ENCODE measurements around the gene AKAP13.

AKAP13 gene

GRCh38 chr15:85545752-85546151 is 165.3 kb downstream of the AKAP13 start:
- Histone ChIP-seq H3K4me3 (ENCODE audit: low read length) (no peak overlapping the region), H3K27me3 (ENCODE audit: control insufficient read depth, insufficient read depth, low read length) (no peaks in the 10 kb centered on the region), H3K27ac (ENCODE audit: low read length) (no peak overlapping the region), H3K4me1 (ENCODE audit: control insufficient read depth, insufficient read depth, low read length) (no peaks in the 10 kb centered on the region), H3K9me3 (ENCODE audit: control insufficient read depth, insufficient read depth, low read length) (no peaks in the 10 kb centered on the region), H3K36me3 (ENCODE audit: control insufficient read depth, insufficient read depth, low read length) (peaks cover 3% of the 10 kb centered on the region; the same call in 1 of the 2 replicates)
- no peak for DNase-seq (ENCODE audit: low read depth, low spot score)
- no CpG with 5 or more reads among the region's 3 CpGs for WGBS (ENCODE audit: insufficient coverage, insufficient read length)

DNA sequence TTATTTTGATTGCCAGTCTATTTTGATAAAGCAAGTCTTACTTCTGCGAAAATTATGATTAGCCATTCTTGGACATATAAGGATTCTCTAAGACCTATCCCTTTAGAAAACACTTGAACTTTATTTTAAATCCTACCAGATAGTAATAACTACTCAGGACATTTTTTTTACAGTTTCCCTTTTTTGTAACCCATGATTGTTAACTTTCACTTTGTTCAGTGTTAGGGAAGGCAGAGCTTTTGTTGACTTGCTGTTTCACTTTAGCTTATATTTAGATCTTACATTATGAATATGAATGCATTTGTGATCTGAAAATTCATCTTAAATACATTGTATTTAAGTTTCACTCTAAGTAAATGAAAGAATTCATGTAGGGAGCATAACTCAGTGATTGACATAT is 167.0 kb downstream of the AKAP13 start:
- no peaks in the 10 kb centered on the region for H3K9me3 ChIP-seq (ENCODE audit: control insufficient read depth, insufficient read depth, low read length)
- H3K4me3 ChIP-seq (ENCODE audit: low read length): no peak overlapping the region
- no peak overlapping the region for H3K27ac ChIP-seq (ENCODE audit: low read length)
- WGBS (ENCODE audit: insufficient coverage, insufficient read length): no CpG with 5 or more reads among the region's 1 CpG
- H3K27me3 ChIP-seq (ENCODE audit: control insufficient read depth, insufficient read depth, low read length): no peaks in the 10 kb centered on the region
- H3K36me3 ChIP-seq (ENCODE audit: control insufficient read depth, insufficient read depth, low read length): peaks cover 3% of the 10 kb centered on the region; the same call in 1 of the 2 replicates
- H3K4me1 ChIP-seq (ENCODE audit: control insufficient read depth, insufficient read depth, low read length): no peaks in the 10 kb centered on the region
- DNase-seq (ENCODE audit: low read depth, low spot score): no peak

- Histone ChIP-seq H3K36me3 (ENCODE audit: control insufficient read depth, insufficient read depth, low read length) (no peaks in the 10 kb centered on the region), H3K27ac (ENCODE audit: low read length) (no peak overlapping the region), H3K4me3 (ENCODE audit: low read length) (no peak overlapping the region), H3K9me3 (ENCODE audit: control insufficient read depth, insufficient read depth, low read length) (no peaks in the 10 kb centered on the region), H3K4me1 (ENCODE audit: control insufficient read depth, insufficient read depth, low read length) (no peaks in the 10 kb centered on the region), H3K27me3 (ENCODE audit: control insufficient read depth, insufficient read depth, low read length) (no peaks in the 10 kb centered on the region)
- no CpG with 5 or more reads among the region's 2 CpGs for WGBS (ENCODE audit: insufficient coverage, insufficient read length)
- DNase-seq (ENCODE audit: low read depth, low spot score): no peak
Measured at GRCh38 chr15:85550283-85550682, 169.9 kb downstream of the AKAP13 start.

DNA sequence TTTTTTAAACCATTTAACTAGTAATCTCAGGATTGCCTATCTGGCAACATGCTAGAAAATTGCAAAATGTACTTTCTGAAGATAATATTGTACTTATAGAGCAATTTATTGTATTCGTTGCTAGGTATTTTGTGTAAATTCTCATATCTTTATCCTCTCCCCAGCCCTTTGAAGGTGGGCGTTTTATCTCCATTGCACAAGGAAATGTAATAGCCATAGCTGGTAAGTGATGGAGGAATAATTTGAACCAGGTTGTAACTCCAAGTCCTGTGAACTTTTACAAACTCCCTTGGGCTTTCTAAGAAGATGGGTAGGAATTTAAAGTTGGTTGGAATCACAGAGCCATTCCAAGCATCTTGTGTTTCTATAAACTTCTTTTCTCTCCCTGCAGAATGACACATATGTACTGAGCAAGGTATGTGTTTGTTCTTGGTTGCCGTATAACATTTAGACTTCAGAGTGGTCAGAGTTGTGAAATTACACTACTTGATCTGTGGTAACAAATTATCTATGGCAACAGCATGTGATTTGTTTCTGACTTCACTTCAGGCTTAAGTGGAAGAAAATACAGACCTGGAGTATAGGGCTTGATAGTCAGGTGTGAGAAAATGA is 170.9 kb downstream of the AKAP13 start:
- no peaks in the 10 kb centered on the region for H3K9me3 ChIP-seq (ENCODE audit: control insufficient read depth, insufficient read depth, low read length)
- no peak for DNase-seq (ENCODE audit: low read depth, low spot score)
- H3K27ac ChIP-seq (ENCODE audit: low read length): no peak overlapping the region
- H3K36me3 ChIP-seq (ENCODE audit: control insufficient read depth, insufficient read depth, low read length): no peaks in the 10 kb centered on the region
- no peaks in the 10 kb centered on the region for H3K27me3 ChIP-seq (ENCODE audit: control insufficient read depth, insufficient read depth, low read length)
- no peak overlapping the region for H3K4me3 ChIP-seq (ENCODE audit: low read length)
- H3K4me1 ChIP-seq (ENCODE audit: control insufficient read depth, insufficient read depth, low read length): no peaks in the 10 kb centered on the region
- WGBS (ENCODE audit: insufficient coverage, insufficient read length): no CpG with 5 or more reads among the region's 3 CpGs

DNA sequence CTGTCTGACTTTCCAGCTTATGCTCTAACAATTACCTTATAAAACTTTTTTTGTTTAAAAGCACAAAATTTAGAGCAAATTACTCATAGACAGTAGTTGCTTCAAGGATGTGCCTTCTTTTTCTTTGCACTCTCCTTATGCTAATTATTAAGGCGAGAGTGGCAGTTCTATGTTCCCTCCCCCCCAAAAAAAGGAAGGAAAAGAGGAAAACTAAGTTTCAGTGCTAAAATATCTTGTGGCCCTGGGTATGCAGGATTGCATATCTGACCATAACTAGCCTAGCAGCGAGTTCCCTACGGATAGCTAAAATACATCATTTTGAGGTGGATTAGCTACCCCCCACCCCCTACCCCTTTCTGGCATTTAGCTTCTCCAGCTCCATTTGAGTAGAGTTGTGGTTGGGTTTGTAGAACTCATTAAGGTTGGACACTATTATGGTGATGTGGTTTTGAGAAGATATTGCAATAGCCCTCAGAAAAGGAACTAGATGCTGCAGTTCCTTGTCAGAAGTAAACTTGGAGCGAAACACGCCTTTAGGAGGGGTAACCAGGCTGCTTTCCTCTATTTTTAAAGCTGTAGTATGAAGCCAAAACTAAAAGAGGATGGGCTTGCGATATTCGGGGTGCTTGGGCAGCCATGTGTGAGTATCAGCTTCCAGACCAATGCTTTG is 174.6 kb downstream of the AKAP13 start:
- WGBS (ENCODE audit: insufficient coverage, insufficient read length): no CpG with 5 or more reads among the region's 7 CpGs
- Histone ChIP-seq H3K9me3 (ENCODE audit: control insufficient read depth, insufficient read depth, low read length) (no peaks in the 10 kb centered on the region), H3K4me3 (ENCODE audit: low read length) (no peak overlapping the region), H3K4me1 (ENCODE audit: control insufficient read depth, insufficient read depth, low read length) (no peaks in the 10 kb centered on the region), H3K27me3 (ENCODE audit: control insufficient read depth, insufficient read depth, low read length) (no peaks in the 10 kb centered on the region), H3K27ac (ENCODE audit: low read length) (no peak overlapping the region), H3K36me3 (ENCODE audit: control insufficient read depth, insufficient read depth, low read length) (no peaks in the 10 kb centered on the region)
- DNase-seq (ENCODE audit: low read depth, low spot score): no peak

DNA sequence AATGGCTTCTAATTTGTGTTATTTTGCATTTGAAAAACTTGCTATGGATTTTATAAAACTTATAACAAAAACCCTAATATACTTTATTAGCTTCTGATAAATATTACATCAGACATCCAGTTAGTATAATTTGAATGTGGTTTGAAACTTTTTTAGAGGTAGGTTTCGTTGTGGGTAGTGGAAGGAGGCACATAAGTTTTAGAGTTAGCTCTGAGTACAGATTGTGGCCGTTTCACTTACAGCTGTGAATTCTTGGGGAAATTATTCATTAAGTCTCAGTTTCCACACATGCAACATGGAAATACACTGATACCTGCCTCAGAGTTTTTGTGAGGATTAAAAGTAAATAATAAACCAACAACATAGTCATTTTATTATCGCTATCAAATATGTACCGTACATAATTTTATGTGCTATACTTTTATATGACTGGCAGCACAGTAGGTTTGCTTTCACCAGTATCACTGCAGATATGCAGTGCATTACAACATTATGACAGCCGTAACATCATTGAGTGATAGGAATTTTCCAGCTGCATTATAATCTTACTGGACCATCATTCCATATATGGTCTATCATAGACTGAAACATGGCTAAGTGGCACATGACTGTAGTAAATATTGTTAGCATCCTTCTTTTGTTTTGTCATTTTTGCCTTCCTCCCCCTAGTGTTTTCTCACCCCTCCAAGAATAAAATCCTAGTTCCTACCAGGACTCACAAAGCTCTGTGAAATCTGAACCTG is 175.6 kb downstream of the AKAP13 start:
- Histone ChIP-seq H3K4me1 (ENCODE audit: control insufficient read depth, insufficient read depth, low read length) (no peaks in the 10 kb centered on the region), H3K4me3 (ENCODE audit: low read length) (no peak overlapping the region), H3K27me3 (ENCODE audit: control insufficient read depth, insufficient read depth, low read length) (no peaks in the 10 kb centered on the region), H3K9me3 (ENCODE audit: control insufficient read depth, insufficient read depth, low read length) (no peaks in the 10 kb centered on the region), H3K27ac (ENCODE audit: low read length) (no peak overlapping the region), H3K36me3 (ENCODE audit: control insufficient read depth, insufficient read depth, low read length) (no peaks in the 10 kb centered on the region)
- WGBS (ENCODE audit: insufficient coverage, insufficient read length): no CpG with 5 or more reads among the region's 5 CpGs
- no peak for DNase-seq (ENCODE audit: low read depth, low spot score)

DNA sequence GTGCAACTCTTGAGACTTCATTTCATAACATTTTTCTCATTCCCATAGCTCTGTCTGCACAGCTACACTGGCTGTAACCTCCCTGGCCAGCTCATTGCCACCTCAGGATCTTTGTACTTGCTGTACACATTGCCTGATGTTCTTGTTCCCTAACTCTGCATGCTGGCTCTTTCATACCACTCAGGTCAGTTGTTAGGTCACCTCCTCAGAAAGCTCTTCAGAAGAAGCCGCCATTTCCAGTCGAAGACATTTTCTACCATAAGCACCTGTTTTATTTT is 176.2 kb downstream of the AKAP13 start:
- Histone ChIP-seq H3K9me3 (ENCODE audit: control insufficient read depth, insufficient read depth, low read length) (no peaks in the 10 kb centered on the region), H3K36me3 (ENCODE audit: control insufficient read depth, insufficient read depth, low read length) (no peaks in the 10 kb centered on the region), H3K4me3 (ENCODE audit: low read length) (no peak overlapping the region), H3K27ac (ENCODE audit: low read length) (no peak overlapping the region), H3K4me1 (ENCODE audit: control insufficient read depth, insufficient read depth, low read length) (no peaks in the 10 kb centered on the region), H3K27me3 (ENCODE audit: control insufficient read depth, insufficient read depth, low read length) (no peaks in the 10 kb centered on the region)
- no CpG with 5 or more reads among the region's 2 CpGs for WGBS (ENCODE audit: insufficient coverage, insufficient read length)
- DNase-seq (ENCODE audit: low read depth, low spot score): no peak

DNA sequence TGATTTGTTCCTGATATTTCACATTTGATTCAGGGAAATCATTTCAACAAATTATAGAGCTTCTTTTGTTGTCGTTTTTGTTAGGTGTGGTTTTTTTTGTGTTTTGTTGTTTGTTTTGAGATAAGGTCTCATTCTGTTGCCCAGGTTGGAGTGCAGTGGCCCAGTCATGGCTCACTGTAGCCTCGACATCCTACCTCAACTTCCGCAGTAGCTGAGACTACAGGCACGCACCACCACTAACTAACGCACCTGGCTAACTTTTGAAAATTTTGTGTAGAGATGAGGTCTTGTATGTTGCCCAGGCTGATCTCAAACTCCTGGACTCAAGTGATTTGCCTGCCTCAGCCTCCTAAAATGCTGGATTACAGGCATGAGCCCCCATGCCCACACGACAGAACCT is 177.0 kb downstream of the AKAP13 start:
- H3K4me3 ChIP-seq (ENCODE audit: low read length): no peak overlapping the region
- H3K4me1 ChIP-seq (ENCODE audit: control insufficient read depth, insufficient read depth, low read length): no peaks in the 10 kb centered on the region
- H3K36me3 ChIP-seq (ENCODE audit: control insufficient read depth, insufficient read depth, low read length): no peaks in the 10 kb centered on the region
- H3K27ac ChIP-seq (ENCODE audit: low read length): no peak overlapping the region
- no peaks in the 10 kb centered on the region for H3K9me3 ChIP-seq (ENCODE audit: control insufficient read depth, insufficient read depth, low read length)
- 100% methylated on average over 1 of the region's 6 CpGs for WGBS (ENCODE audit: insufficient coverage, insufficient read length)
- H3K27me3 ChIP-seq (ENCODE audit: control insufficient read depth, insufficient read depth, low read length): no peaks in the 10 kb centered on the region
- DNase-seq (ENCODE audit: low read depth, low spot score): no peak

GRCh38 chr15:85558848-85559247 is 178.4 kb downstream of the AKAP13 start:
- Histone ChIP-seq H3K4me3 (ENCODE audit: low read length) (no peak overlapping the region), H3K36me3 (ENCODE audit: control insufficient read depth, insufficient read depth, low read length) (no peaks in the 10 kb centered on the region), H3K4me1 (ENCODE audit: control insufficient read depth, insufficient read depth, low read length) (no peaks in the 10 kb centered on the region), H3K27ac (ENCODE audit: low read length) (no peak overlapping the region), H3K27me3 (ENCODE audit: control insufficient read depth, insufficient read depth, low read length) (no peaks in the 10 kb centered on the region), H3K9me3 (ENCODE audit: control insufficient read depth, insufficient read depth, low read length) (no peaks in the 10 kb centered on the region)
- no peak for DNase-seq (ENCODE audit: low read depth, low spot score)
- no CpG with 5 or more reads among the region's 5 CpGs for WGBS (ENCODE audit: insufficient coverage, insufficient read length)

GRCh38 chr15:85559530-85559929 is 179.1 kb downstream of the AKAP13 start:
- no CpG with 5 or more reads among the region's 7 CpGs for whole genome bisulfite sequencing (ENCODE audit: insufficient coverage, insufficient read length)

More at GRCh38 chr15:85559530-85559929, 179.1 kb downstream of the AKAP13 start:
- Histone ChIP-seq H3K27ac (ENCODE audit: low read length) (no peak overlapping the region), H3K27me3 (ENCODE audit: control insufficient read depth, insufficient read depth, low read length) (no peaks in the 10 kb centered on the region), H3K4me3 (ENCODE audit: low read length) (no peak overlapping the region), H3K36me3 (ENCODE audit: control insufficient read depth, insufficient read depth, low read length) (no peaks in the 10 kb centered on the region), H3K9me3 (ENCODE audit: control insufficient read depth, insufficient read depth, low read length) (no peaks in the 10 kb centered on the region), H3K4me1 (ENCODE audit: control insufficient read depth, insufficient read depth, low read length) (no peaks in the 10 kb centered on the region)
- DNase-seq (ENCODE audit: low read depth, low spot score): no peak

All from iPS DF 6.9 (cell line).